Stimulated activated naive CD4-positive, alpha-beta T cell treated with Interleukin-2 at 50 U/mL for 16 hours (primary cell): ENCODE data around the gene DYNLRB1.
A peak's percentile ranks its signal among the peaks of the same experiment; 100 is the strongest.

Experiments
- DNase-seq: peaks from one replicate; lab custom pipeline; 2025; lab: John Stamatoyannopoulos, UW

The DYNLRB1 gene

DNA sequence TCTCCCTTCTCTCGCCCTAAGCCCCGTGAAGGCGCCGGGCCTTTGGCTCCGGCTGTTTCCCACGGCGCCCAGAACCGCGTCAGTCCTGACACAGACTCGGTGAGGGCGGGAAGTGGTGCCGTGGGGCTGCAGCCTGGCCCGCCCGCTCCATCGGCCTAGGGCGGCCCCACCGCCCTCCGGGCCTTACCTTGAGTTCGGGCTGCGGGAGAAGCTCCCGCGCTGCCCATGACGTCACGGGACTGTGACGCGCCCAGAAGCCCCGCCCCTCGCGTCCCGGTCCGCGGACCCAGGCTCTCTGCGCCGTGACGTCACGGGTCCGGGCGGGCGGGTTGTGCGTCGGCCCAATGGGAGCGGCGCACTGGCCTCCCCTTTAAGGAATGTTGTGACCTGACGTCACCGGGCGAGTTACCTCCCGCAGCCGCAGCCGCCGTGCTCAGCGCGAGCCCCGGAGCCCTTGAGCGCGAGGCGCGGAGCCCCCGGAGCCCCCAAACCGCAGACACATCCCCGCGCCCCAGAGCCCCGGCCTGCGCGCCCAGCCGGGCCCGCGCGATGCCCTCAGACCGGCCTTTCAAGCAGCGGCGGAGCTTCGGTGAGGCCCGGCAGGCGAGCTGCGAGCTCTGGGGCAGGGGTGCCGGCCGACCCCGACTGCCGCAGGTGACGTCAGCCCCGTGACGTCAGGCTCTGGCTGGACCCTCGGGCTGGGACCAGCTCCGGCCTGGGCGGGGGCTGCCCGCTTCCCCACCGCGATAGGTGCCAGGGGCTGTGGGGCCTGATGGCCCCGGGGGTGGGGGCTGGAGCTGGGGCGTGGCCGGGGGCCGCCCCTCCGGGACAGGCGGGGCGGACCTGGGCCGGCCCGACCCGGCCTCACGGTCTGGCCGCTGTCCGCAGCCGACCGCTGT is 42.3 kb downstream of the DYNLRB1 start, which contains the start of gene MAP1LC3A:
Gene MAP1LC3A (plus strand): TSS at position 399 of the 899 bp plus-strand sequence. CDS start 151 bp downstream, at position 550.
- peak; percentile 89 for DNase-seq

GRCh38 chr20:34559311-34560140 is 43.3 kb downstream of the DYNLRB1 start:
- no peak for DNase-seq

- no peak for DNase-seq
These were observed 43.9 kb downstream of the DYNLRB1 start for GRCh38 chr20:34560141-34560523.

DNA sequence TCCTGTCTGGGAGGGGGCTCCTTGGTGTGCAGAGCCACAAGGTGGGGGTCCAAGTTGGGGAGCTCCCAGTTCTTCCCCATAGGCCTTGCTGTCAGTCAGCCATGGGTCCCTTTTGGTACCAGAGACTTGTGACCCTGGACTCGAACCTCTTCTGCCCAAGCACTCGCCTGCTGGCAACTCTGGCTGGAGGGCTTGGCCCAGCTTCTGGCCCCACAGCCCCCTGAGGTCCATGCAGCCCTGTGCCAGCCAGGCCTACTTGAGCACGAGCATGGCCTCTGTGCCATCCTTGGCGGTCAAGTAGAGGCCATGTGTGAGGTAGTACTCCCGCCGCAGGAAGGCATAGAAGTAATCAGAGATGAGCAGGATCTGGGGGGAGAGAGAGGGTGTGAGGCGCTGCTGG is 44.4 kb downstream of the DYNLRB1 start:
- DNase-seq = no peak

DNA sequence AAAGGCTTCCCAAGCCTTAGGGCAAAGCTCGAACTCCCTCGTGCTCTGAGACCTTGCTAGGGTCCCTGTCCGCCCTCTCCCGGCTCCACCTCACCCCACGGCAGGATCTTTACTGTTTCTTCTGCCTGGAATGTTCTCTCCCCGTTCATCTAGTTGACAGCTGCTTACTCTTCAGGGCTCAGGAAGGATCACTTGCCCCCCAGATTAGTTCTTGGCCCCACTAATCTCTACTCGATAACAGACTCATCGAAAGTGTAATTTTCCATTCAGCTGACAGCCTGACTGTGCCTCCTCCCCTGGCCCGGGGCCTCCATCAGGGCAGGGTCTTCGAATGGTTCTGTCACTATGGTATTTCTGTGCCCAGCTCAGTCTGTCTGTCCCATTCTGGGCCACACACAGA is 45.4 kb downstream of the DYNLRB1 start:
- no peak for DNase-seq

GRCh38 chr20:34562641-34563040 is 46.4 kb downstream of the DYNLRB1 start:
- no peak for DNase-seq

GRCh38 chr20:34564833-34565232 is 48.6 kb downstream of the DYNLRB1 start:
- no peak for DNase-seq

- DNase-seq = no peak
These were observed 51.0 kb downstream of the DYNLRB1 start for GRCh38 chr20:34566978-34567891.

DNA sequence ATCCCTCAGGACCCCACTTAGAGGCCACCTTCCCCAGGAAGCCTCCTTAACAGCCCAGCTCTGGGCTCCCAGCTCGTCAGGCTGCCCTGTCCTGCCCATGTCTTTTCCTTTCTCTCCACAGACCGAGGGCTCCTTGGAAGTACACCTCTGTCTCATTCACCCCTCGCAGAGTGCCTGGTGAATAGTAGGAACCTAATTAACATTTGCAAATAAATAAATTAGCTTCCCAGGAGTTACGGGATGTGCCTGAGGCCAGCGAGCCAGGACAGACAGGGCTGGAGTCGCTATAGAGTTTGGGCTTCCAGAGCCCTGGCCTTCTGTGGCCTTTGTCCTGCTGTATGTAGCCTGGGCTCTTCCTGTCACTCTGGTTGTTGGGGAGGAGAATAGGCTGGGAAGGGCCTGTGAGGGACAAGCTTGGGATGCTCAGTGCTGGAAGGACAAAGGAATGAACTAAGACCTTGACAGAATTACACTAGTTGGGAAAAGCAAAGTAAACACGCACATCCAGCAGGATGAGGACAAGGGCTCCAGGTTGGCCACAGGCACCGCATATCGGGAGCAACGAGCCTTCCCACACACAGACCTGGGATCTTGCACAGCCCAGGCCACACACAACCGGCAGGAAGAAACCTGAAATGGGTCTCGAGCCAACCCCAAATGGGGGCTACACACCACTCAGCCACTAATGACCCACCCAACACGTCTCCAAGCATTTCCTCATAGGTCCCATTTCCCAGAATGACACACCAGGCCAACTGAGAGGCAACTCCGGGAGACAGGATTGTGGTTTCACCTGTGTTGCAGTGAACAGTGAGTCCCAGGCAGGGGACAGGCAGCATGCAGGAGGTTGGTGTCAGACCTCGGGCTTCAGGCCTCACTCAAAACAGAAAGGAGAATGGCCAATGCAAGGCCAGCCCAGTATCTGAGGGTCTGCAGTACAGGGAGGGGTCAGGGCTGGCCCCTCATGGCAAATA is 52.0 kb downstream of the DYNLRB1 start:
- no peak for DNase-seq

DNA sequence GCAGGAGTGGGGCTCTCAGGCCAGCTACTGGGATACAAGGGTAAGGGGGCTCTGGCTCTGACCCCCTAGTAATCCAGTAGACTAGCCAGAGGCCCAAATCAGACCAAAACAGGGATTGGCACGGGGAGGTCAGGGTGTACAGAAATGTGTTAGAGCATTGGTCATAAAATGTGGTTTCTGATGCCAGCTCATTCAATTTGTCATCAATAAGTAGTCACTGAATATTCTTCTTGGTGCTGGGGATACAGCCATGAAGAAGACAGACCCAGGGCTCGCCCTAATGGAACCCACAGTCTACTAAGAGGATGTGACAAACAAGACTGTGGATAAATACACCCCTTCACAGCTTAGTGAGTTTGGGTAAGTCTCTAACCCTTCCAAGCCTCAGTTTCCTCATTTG is 53.4 kb downstream of the DYNLRB1 start:
- DNase-seq = no peak

GRCh38 chr20:34570859-34571306 is 54.7 kb downstream of the DYNLRB1 start:
- no peak for DNase-seq

GRCh38 chr20:34571753-34572152 is 55.5 kb downstream of the DYNLRB1 start:
- DNase-seq = no peak

DNA sequence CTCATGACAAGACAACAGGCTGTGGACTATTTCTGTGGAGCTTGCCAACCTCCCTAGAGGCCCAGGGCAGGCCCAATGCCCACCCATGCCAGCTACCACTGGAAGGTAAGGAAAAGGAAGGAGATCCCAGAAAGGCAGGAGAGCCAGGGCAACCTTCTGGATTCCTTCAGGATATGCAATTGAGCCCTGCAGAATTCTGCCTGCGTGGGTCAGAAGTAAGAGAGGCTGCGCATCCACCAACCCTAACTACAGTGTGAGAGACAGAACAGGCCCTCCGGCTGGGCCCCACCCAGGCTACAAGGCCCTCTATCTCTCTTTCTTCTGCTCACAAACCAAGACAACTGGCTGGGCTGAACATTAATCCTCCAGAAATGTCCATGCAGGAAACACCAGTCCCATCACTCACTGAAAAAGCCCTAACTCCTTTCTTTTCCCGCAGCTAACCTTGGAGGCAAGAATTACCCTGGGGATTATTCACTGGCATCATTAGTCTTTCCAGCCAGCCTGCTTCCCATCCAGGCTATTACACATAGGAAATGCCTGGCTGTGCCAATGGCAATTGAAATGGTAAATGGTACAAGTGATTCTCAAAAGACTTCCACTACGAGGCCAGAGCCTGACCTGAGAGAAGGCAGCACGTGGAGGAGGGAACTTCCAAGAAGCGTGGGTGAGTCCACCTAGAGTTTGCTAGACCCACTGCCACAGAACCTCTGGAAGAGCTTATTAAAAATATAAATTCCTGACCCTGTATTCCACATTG is 57.5 kb downstream of the DYNLRB1 start:
- DNase-seq = no peak

DNA sequence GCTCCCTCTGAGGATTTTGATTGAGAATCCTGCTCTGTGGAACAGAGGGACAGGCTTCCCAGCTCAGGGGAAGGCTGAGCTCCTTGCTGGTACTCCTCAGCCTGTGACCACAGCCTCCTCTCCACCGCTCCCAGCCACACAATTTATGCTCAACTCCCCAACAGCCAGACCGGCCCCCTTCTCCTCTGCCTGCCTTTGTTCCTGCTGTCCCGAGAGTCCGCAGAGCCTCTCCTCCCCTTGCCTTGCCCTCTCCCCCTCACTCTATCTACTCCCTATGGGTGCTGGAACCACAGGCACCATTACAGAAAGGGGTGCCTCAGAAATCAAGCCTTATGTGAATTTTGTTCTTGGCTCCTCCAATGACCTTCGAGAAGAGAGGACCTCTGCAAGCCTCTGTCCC is 58.2 kb downstream of the DYNLRB1 start:
- no peak for DNase-seq

DNA sequence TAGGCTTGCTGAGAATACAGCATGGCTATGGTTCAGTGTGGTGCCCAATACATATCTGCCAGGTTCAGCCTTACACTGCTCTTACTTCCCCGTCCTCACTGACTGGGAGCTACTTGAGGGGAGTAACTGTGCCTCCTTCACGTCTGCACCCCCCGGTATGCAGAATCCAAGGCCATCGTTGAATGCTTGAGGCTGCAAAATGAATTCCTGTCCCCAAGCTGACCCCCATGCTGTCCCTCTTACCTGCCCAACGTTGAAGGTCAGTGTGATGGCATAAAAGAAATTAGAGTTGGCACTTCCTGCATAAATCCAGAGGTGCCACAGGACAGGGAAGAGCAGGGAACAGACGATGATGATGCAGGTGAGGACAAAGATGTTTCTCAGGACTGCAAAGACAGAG is 58.6 kb downstream of the DYNLRB1 start:
- DNase-seq = no peak

DNA sequence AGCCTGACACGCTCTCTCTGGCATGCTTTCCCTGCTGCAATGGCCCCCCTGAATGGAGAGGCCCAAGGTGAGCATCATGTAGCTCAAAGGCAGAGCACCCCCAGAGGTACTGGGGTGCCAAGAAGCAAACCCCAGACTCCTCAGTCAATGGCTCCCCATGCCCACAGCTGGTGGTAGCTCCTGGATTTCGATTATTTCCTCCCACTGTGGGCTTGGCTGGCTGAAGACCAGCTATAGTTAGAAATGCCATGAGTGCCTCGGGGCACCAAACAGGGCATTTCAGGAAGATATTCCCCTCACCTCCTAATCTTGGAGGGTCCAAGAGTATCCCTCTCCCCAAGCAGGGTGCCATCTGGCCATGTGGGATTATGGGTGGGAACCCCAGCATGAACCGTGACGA is 59.0 kb downstream of the DYNLRB1 start:
- no peak for DNase-seq

- DNase-seq = no peak
These were observed 59.5 kb downstream of the DYNLRB1 start for GRCh38 chr20:34575756-34576155.

- no peak for DNase-seq
These were observed 60.8 kb downstream of the DYNLRB1 start for GRCh38 chr20:34577061-34577460.

DNA sequence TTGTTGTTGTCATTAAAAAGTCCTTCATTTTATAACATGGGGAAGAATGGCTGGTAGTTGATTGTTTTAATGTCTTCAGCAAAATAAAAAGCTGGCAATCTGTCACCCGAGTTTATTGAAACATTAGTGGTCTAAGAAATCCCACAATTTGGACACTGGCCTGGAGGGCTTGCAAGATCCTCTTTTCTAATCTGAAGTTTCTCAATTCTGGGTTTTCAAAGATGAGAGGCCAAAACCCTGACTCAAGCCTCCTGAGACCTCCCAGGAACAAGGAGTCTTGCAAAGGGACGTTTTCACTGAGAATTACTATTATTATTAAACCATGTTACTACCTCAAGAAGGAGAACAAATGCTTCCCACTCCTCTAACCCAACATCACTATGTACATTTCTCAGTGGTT is 61.8 kb downstream of the DYNLRB1 start:
- DNase-seq = no peak

DNA sequence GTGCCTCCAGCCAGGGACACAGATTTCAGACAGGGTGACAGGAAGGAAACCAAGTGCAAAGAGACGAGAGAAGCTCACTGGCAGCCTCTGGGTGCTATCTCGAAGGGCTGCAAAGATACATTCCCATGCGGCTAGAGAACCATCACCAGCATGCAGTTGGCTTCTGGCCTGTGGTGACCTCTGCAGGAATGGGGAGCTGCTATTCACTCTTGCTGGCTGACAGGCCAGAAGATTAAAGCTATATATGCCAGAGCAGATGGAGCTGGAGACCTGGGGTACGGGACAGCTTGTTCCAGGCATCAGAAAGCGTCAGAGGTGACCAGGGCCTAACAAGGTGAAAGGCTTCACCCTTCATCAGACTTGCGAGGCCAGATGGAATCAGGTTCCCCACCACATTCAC is 62.3 kb downstream of the DYNLRB1 start:
- DNase-seq = no peak
